Fibroblast of the aortic adventitia (primary cell): ENCODE data around the gene RALGDS. TPM values are rescaled to one million over a fixed set of nuclear protein-coding genes. Genes with fewer than 3 reads are reported as not detected.

ENCODE experiments used
- DNase-seq: peaks from one replicate; pipeline ENCODE4 v3.0.0-alpha.2; 2010; ENCODE audit warnings: low read depth
- H3K4me3 ChIP-seq: 2 replicates; pipeline ENCODE4 v1.5.1; 2011; ENCODE audit warnings: low read depth, mild to moderate bottlenecking, control low read depth, low read length, moderate library complexity
- CTCF ChIP-seq: IDR thresholded peaks from 2 replicates; pipeline ENCODE4 v1.5.1; 2011; ENCODE audit warnings: mild to moderate bottlenecking, low read length, control low read depth, inconsistent platforms; ENCODE audit not compliant: insufficient read depth
- total RNA-seq: library from RNA; depleted of rRNA; stranded (reverse); fragments of >200 nt; gene quantifications from 2 replicates; pipeline ENCODE4 v1.2.3, GENCODE V29; 2012; ENCODE audit warnings: low replicate concordance

Gene RALGDS
- total RNA-seq, 1 donor, result 15.6 TPM

DNA sequence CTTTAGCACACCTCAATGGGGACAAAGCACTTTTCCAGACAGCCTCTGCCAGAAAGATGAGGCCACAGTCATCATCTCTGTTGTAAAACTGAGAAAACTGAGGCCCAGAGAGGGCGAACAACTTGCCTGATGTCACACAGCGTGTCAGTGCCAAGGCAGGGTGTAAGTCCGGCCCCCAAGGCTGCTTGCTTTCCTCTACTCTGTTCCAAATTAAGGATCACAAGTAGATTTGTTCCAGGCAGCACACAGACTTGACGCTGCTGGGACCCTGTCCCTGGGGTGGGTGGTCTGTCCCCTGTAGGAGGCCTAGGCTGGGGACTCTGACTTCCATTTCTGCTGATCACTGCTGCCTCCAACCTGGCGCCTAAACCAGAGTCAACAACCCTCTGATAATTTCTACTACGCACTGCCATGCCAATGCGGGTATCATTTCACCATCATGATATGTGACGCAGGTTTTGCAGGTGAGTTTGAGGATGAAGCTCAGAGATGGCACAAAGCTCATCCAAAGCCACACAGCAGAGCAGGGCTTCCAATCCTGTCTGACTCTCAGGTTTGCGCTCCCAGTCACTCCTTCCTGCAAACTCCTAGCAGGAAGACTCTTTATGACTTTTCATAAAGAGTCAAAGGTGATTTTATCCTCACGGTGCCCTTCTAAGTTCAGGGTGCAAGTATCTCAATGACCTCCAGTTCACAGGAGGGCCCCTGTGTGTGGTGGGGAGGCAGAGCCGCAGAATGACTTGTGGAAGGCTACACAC is 13.5 kb upstream of the RALGDS start:
- no peak for DNase-seq
- TF ChIP-seq CTCF, result no peak
- H3K4me3 ChIP-seq, result no peak overlapping the region

- no peak for TF ChIP-seq CTCF
- H3K4me3 ChIP-seq, result no peak overlapping the region
- peak; percentile 86 for DNase-seq
These were observed 12.8 kb upstream of the RALGDS start for GRCh38 chr9:133133681-133134387.

DNA sequence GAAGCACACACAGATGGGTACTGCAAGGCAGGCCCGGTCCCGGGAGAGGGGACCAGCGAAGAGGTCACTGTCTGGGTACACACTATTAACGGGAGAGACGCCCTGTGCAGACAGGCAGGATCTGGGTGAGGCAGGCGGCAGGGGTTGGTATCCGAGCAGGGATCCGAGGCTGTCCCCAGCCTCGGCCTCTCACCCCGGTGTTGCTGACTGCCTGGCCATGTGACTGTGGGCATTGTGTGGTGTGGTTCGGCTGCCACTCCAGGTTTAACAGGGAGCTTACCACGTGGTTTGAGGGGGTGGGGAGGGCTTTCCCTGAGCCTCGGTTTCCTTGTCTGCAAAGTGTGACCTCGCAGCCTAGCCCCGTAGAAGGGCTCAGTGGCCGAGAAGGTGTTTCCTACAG is 11.1 kb upstream of the RALGDS start:
- H3K4me3 ChIP-seq, result no peak overlapping the region
- TF ChIP-seq CTCF, result no peak
- DNase-seq, result no peak

GRCh38 chr9:133131506-133131905 is 10.5 kb upstream of the RALGDS start:
- no peak for DNase-seq
- TF ChIP-seq CTCF, result no peak
- H3K4me3 ChIP-seq, result no peak overlapping the region

DNA sequence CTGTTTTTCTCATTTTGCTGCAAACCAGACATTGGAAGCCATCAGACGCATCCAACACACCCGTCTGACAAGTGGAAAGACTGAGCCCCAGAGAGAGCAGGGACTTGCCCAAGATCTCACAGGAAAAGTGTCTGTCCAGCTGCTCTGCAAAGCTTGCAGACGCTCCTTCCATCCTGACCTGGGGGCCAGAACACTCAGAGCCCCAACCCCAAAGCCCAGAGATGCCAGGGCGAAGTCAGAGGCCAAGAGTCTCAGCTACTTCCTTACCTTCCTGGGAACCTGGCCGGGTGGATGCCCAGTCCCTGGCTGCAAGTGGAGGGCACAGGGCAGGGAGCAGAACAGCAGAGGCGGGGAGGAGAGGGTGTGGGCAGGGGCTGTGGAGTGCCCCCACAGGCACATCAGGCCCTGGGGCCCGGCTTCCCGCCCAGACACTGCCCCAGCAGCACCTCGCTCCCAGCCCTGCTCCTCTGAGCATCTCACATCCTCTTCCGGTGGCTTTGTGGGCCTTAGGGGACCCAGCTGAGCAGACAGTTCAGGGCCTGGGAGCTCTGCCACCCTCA is 9.7 kb upstream of the RALGDS start:
- DNase-seq, result no peak
- H3K4me3 ChIP-seq, result no peak overlapping the region
- TF ChIP-seq CTCF, result no peak

- no peak overlapping the region for H3K4me3 ChIP-seq
- no peak for TF ChIP-seq CTCF
- DNase-seq, result no peak
These were observed 8.2 kb upstream of the RALGDS start for GRCh38 chr9:133129001-133129795.
